ENCODE data around the gene LRP1B. TPM values are rescaled to one million over a fixed set of nuclear protein-coding genes. Genes with fewer than 3 reads are reported as not detected.

Gene LRP1B
- polyA plus RNA-seq, 1 donor from 2014 or later, result 12.7 TPM

- Histone ChIP-seq H2AFZ (ENCODE audit: low read depth, low read length) (no peak overlapping the region), H3K4me3 (ENCODE audit: low read length) (no peak overlapping the region), H3K9me3 (ENCODE audit: low read length) (no peaks in the 10 kb centered on the region), H4K20me1 (ENCODE audit: insufficient read depth) (no peaks in the 10 kb centered on the region), H3K27me3 (ENCODE audit: insufficient read depth, low read depth, low read length) (no peaks in the 10 kb centered on the region), H3K27ac (ENCODE audit: low read length) (no peak overlapping the region), H3K4me2 (ENCODE audit: low read length) (no peak overlapping the region), H3F3A (ENCODE audit: insufficient read depth, low read length, poor library complexity, severe bottlenecking) (no peaks in the 10 kb centered on the region), H3K36me3 (ENCODE audit: insufficient read depth, low read length) (no peaks in the 10 kb centered on the region), H3K9ac (ENCODE audit: low read length) (no peak overlapping the region), H3K9me2 (ENCODE audit: insufficient read depth, low read length) (no peaks in the 10 kb centered on the region), H3K79me2 (replicated peaks; ENCODE audit: insufficient read depth, low read length) (no peaks in the 10 kb centered on the region)
- TF ChIP-seq EZH2 (IDR thresholded peaks at IDR 0.05; ENCODE audit: borderline replicate concordance, insufficient read depth, low read length, poor library complexity, severe bottlenecking) (no peak), SMC3 (conservative IDR thresholded peaks at IDR 0.05; ENCODE audit: poor library complexity) (no peak), TAF1 (IDR thresholded peaks at IDR 0.05; ENCODE audit: low read depth) (no peak), EP300 (conservative IDR thresholded peaks at IDR 0.05; ENCODE audit: poor library complexity, severe bottlenecking) (no peak), RAD21 (conservative IDR thresholded peaks at IDR 0.05) (no peak), MXI1 (conservative IDR thresholded peaks at IDR 0.05; ENCODE audit: poor library complexity, severe bottlenecking) (no peak), POLR2AphosphoS5 (IDR thresholded peaks at IDR 0.05) (no peak), CTCF (IDR thresholded peaks at IDR 0.05; ENCODE audit: poor library complexity, severe bottlenecking) (no peak), REST (IDR thresholded peaks at IDR 0.05; ENCODE audit: borderline replicate concordance) (no peak)
Measured at GRCh38 chr2:140528982-140529381, 1601.8 kb downstream of the LRP1B start.

- H3K27ac ChIP-seq (ENCODE audit: low read length), result no peak overlapping the region
- no peak overlapping the region for H3K9ac ChIP-seq (ENCODE audit: low read length)
- H3K9me2 ChIP-seq (ENCODE audit: insufficient read depth, low read length), result no peaks in the 10 kb centered on the region
- H2AFZ ChIP-seq (ENCODE audit: low read depth, low read length), result no peak overlapping the region
- H4K20me1 ChIP-seq (ENCODE audit: insufficient read depth), result no peaks in the 10 kb centered on the region
- TF ChIP-seq EP300 (conservative IDR thresholded peaks at IDR 0.05; ENCODE audit: poor library complexity, severe bottlenecking) (no peak), SMC3 (conservative IDR thresholded peaks at IDR 0.05; ENCODE audit: poor library complexity) (no peak), EZH2 (IDR thresholded peaks at IDR 0.05; ENCODE audit: borderline replicate concordance, insufficient read depth, low read length, poor library complexity, severe bottlenecking) (no peak), MXI1 (conservative IDR thresholded peaks at IDR 0.05; ENCODE audit: poor library complexity, severe bottlenecking) (no peak), TAF1 (IDR thresholded peaks at IDR 0.05; ENCODE audit: low read depth) (no peak)
- H3K27me3 ChIP-seq (ENCODE audit: insufficient read depth, low read depth, low read length), result no peaks in the 10 kb centered on the region
- H3K4me3 ChIP-seq (ENCODE audit: low read length), result no peak overlapping the region
- no peaks in the 10 kb centered on the region for H3K36me3 ChIP-seq (ENCODE audit: insufficient read depth, low read length)
- no peak overlapping the region for H3K4me2 ChIP-seq (ENCODE audit: low read length)
- no peaks in the 10 kb centered on the region for H3K9me3 ChIP-seq (ENCODE audit: low read length)
- no peaks in the 10 kb centered on the region for H3K79me2 ChIP-seq (replicated peaks; ENCODE audit: insufficient read depth, low read length)
- H3F3A ChIP-seq (ENCODE audit: insufficient read depth, low read length, poor library complexity, severe bottlenecking), result no peaks in the 10 kb centered on the region
Measured at GRCh38 chr2:140526575-140526974, 1604.2 kb downstream of the LRP1B start.

All from neural cell (in vitro differentiated cells).